Measurements from ENCODE around the gene DACH1. TPM values are rescaled to one million over a fixed set of nuclear protein-coding genes. Genes with fewer than 3 reads are reported as not detected.

The DACH1 gene
- total and polyA plus RNA-seq, 2 donors from 2014 or later: 5.3 to 10.4 TPM

DNA sequence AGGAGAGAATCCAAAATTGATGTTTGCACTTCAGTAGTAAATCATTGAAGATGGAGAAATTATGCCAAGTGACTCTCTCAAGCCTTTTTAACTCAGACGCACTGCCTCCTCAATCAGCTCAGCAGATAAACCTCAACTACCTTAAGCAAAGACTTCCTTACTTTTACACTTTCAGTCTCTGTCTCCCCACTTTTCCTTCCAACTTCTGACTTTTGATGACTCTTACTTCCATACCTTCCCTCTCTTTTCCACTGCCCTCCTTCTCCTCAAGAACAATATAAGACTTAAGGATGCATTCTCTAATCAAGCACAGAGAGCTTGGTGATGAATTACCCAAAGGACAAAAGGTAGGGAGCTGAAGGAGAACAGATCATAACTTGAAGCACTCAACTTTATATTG is 4.8 kb upstream of the DACH1 start:
- no peak for FAIRE-seq
- H3K27me3 ChIP-seq (ENCODE audit: control insufficient read depth, insufficient read depth, low read length): no peaks in the 10 kb centered on the region
- intact Hi-C loops (cut with DNase I): no loop called here
- H3K4me1 ChIP-seq (ENCODE audit: control insufficient read depth in 2 of 3, insufficient read depth in 2 of 3, low read depth in 1 of 3, low read length in 3 of 3): peaks cover 0 to 3% (median 0%) of the 10 kb centered on the region in 3 donors
- H3K9me3 ChIP-seq (ENCODE audit: control insufficient read depth in 2 of 3, insufficient read depth in 1 of 3, low read length in 3 of 3): no peaks in the 10 kb centered on the region
- no peak for DNase-seq
- no peaks in the 10 kb centered on the region for H3K36me3 ChIP-seq (ENCODE audit: control insufficient read depth in 2 of 3, insufficient read depth in 3 of 3, low read length in 3 of 3)
- TF ChIP-seq, protein P1, sequence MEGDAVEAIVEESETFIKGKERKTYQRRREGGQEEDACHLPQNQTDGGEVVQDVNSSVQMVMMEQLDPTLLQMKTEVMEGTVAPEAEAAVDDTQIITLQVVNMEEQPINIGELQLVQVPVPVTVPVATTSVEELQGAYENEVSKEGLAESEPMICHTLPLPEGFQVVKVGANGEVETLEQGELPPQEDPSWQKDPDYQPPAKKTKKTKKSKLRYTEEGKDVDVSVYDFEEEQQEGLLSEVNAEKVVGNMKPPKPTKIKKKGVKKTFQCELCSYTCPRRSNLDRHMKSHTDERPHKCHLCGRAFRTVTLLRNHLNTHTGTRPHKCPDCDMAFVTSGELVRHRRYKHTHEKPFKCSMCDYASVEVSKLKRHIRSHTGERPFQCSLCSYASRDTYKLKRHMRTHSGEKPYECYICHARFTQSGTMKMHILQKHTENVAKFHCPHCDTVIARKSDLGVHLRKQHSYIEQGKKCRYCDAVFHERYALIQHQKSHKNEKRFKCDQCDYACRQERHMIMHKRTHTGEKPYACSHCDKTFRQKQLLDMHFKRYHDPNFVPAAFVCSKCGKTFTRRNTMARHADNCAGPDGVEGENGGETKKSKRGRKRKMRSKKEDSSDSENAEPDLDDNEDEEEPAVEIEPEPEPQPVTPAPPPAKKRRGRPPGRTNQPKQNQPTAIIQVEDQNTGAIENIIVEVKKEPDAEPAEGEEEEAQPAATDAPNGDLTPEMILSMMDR (IDR thresholded peaks at IDR 0.05; ENCODE audit: borderline replicate concordance, extremely low read depth, insufficient read depth): no peak
- no peak overlapping the region for H3K4me3 ChIP-seq (ENCODE audit: low read length in 3 of 3)
- no peak overlapping the region for H3K9ac ChIP-seq (ENCODE audit: low read length in 3 of 3)
- H3K27ac ChIP-seq (ENCODE audit: low read depth in 2 of 2, low read length in 2 of 2): no peak overlapping the region

DNA sequence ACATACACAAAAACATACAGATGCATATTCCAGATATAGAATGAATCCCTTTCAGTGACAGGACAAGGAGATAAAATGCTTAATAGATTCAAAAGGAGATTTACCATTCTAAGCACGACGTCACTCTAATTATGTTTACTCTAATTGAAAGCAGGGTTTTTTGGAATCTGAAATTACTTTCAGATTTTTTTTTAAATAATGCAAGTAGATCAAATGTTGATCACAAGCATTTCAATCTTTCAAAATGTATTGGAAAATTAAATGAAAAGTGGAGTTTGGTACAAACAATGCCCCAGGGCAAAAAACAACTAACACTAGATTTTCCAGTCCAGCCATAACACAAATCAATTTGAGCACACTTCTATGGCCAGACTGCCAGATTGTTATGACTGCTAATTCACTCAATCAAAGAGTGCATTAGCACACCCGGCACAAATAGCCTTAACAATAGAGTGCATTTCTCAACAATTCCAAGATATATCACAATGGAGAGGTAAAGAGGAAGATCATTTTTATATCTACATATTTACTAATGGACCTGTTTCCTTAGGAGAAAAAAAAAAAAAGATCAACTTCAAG is 4.3 kb upstream of the DACH1 start:
- Histone ChIP-seq H3K27me3 (ENCODE audit: control insufficient read depth, insufficient read depth, low read length) (no peaks in the 10 kb centered on the region), H3K27ac (ENCODE audit: low read depth in 2 of 2, low read length in 2 of 2) (no peak overlapping the region), H3K4me3 (ENCODE audit: low read length in 3 of 3) (no peak overlapping the region), H3K9ac (ENCODE audit: low read length in 3 of 3) (no peak overlapping the region), H3K36me3 (ENCODE audit: control insufficient read depth in 2 of 3, insufficient read depth in 3 of 3, low read length in 3 of 3) (no peaks in the 10 kb centered on the region), H3K4me1 (ENCODE audit: control insufficient read depth in 2 of 3, insufficient read depth in 2 of 3, low read depth in 1 of 3, low read length in 3 of 3) (peaks cover 0 to 3% (median 0%) of the 10 kb centered on the region in 3 donors), H3K9me3 (ENCODE audit: control insufficient read depth in 2 of 3, insufficient read depth in 1 of 3, low read length in 3 of 3) (no peaks in the 10 kb centered on the region)
- TF ChIP-seq, protein P1 (IDR thresholded peaks at IDR 0.05; ENCODE audit: borderline replicate concordance, extremely low read depth, insufficient read depth): no peak
- no peak for FAIRE-seq
- no peak for DNase-seq
- intact Hi-C loops (cut with DNase I): no loop called here

DNA sequence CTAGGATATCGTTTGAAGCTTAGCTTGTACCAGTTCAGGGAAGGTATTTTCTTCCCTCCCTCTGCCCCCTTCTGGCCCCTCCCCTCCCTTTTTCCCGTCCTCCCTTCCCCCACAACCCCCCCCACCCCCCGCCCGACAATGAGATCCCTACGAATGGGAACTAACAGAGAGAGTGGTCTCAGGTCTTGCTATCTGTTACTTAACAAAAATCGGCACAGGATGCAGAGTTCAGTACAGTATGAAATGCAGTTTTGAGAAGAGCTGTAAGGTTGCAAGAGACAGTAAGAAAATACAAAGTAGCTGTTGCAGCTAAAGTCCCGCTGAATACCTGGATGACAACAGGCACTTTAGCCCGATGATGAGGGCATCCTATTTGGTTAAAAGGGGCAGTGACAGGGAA is 3.1 kb upstream of the DACH1 start:
- intact Hi-C loops (cut with DNase I): no loop called here
- DNase-seq: no peak
- TF ChIP-seq, protein P1 (IDR thresholded peaks at IDR 0.05; ENCODE audit: borderline replicate concordance, extremely low read depth, insufficient read depth): no peak

DNA sequence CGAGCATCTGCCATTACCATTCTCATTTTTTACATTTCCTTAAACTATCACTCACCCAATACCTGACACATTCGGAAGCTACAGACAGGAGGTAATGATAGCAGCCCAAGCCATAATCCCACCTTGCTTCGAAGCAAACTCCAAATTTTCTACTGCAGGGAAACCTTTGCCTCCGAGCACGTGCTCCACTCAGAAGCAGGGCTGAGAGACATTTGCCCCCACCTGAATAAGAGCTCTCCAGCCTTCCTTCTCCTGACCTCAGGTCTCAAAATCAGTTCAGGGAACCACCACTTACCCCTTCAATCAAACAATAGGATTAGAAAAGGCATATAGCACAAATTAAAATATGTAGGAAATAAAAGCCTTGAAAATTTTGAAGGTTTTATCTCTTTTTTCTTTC is 2.3 kb upstream of the DACH1 start:
- Histone ChIP-seq H3K9me3 (ENCODE audit: control insufficient read depth in 2 of 3, insufficient read depth in 1 of 3, low read length in 3 of 3) (no peaks in the 10 kb centered on the region), H3K36me3 (ENCODE audit: control insufficient read depth in 2 of 3, insufficient read depth in 3 of 3, low read length in 3 of 3) (no peaks in the 10 kb centered on the region), H3K27ac (ENCODE audit: low read depth in 2 of 2, low read length in 2 of 2) (no peak overlapping the region), H3K9ac (ENCODE audit: low read length in 3 of 3) (no peak overlapping the region), H3K4me1 (ENCODE audit: control insufficient read depth in 2 of 3, insufficient read depth in 2 of 3, low read depth in 1 of 3, low read length in 3 of 3) (peaks cover 0 to 3% (median 0%) of the 10 kb centered on the region in 3 donors), H3K4me3 (ENCODE audit: low read length in 3 of 3) (no peak overlapping the region), H3K27me3 (ENCODE audit: control insufficient read depth, insufficient read depth, low read length) (no peaks in the 10 kb centered on the region)
- no peak for DNase-seq
- FAIRE-seq: no peak
- intact Hi-C loops (cut with DNase I): no loop called here
- TF ChIP-seq, protein P1 (IDR thresholded peaks at IDR 0.05; ENCODE audit: borderline replicate concordance, extremely low read depth, insufficient read depth): no peak

More for the DNA sequence above, 3.1 kb upstream of the DACH1 start:
- Histone ChIP-seq H3K27ac (ENCODE audit: low read depth in 2 of 2, low read length in 2 of 2) (no peak overlapping the region), H3K36me3 (ENCODE audit: control insufficient read depth in 2 of 3, insufficient read depth in 3 of 3, low read length in 3 of 3) (no peaks in the 10 kb centered on the region), H3K9ac (ENCODE audit: low read length in 3 of 3) (no peak overlapping the region), H3K27me3 (ENCODE audit: control insufficient read depth, insufficient read depth, low read length) (no peaks in the 10 kb centered on the region), H3K9me3 (ENCODE audit: control insufficient read depth in 2 of 3, insufficient read depth in 1 of 3, low read length in 3 of 3) (no peaks in the 10 kb centered on the region), H3K4me1 (ENCODE audit: control insufficient read depth in 2 of 3, insufficient read depth in 2 of 3, low read depth in 1 of 3, low read length in 3 of 3) (peaks cover 0 to 3% (median 0%) of the 10 kb centered on the region in 3 donors), H3K4me3 (ENCODE audit: low read length in 3 of 3) (peak overlapping the region in 1 of 3 donors; percentile 31)
- FAIRE-seq: no peak
